Fibroblast of villous mesenchyme (primary cell): ENCODE measurements around the gene FMNL2. TPM values are rescaled to one million over a fixed set of nuclear protein-coding genes. Genes with fewer than 3 reads are reported as not detected.

ENCODE experiments used
- DNase-seq: peaks from one replicate; pipeline ENCODE4 v3.0.0-alpha.2; 2010; ENCODE audit warnings: low read depth
- H3K4me3 ChIP-seq: 2 replicates; pipeline ENCODE4 v1.5.1; 2011; ENCODE audit warnings: low read depth, mild to moderate bottlenecking, low read length
- total RNA-seq: library from RNA; depleted of rRNA; stranded (reverse); fragments of >200 nt; gene quantifications from 2 replicates; pipeline ENCODE4 v1.2.3, GENCODE V29; 2012
- TF ChIP-seq, protein P1 (sequence below): IDR thresholded peaks from 2 replicates; pipeline ENCODE4 v1.5.1; 2012; ENCODE audit warnings: low read depth, mild to moderate bottlenecking, low read length; ENCODE audit not compliant: insufficient read depth

The FMNL2 gene
- total RNA-seq = 17.3 and 20.0 TPM in 2 replicates

- peak; percentile 76 for DNase-seq
- peak within 1 kb of the TSS; percentile 83 for H3K4me3 ChIP-seq
- TF ChIP-seq, protein P1, sequence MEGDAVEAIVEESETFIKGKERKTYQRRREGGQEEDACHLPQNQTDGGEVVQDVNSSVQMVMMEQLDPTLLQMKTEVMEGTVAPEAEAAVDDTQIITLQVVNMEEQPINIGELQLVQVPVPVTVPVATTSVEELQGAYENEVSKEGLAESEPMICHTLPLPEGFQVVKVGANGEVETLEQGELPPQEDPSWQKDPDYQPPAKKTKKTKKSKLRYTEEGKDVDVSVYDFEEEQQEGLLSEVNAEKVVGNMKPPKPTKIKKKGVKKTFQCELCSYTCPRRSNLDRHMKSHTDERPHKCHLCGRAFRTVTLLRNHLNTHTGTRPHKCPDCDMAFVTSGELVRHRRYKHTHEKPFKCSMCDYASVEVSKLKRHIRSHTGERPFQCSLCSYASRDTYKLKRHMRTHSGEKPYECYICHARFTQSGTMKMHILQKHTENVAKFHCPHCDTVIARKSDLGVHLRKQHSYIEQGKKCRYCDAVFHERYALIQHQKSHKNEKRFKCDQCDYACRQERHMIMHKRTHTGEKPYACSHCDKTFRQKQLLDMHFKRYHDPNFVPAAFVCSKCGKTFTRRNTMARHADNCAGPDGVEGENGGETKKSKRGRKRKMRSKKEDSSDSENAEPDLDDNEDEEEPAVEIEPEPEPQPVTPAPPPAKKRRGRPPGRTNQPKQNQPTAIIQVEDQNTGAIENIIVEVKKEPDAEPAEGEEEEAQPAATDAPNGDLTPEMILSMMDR = peak; percentile 6
Observed at GRCh38 chr2:152335016-152335725, at the start of gene FMNL2. TSS of gene FMNL2 (plus strand) at chr2:152335174.

- TF ChIP-seq, protein P1 = no peak
- no peak overlapping the region for H3K4me3 ChIP-seq
Observed at GRCh38 chr2:152292991-152293390, 42.0 kb upstream of the FMNL2 start.

GRCh38 chr2:152297715-152298114 is 37.3 kb upstream of the FMNL2 start:
- no peak for DNase-seq
- H3K4me3 ChIP-seq = no peak overlapping the region
- TF ChIP-seq, protein P1 = no peak

More at GRCh38 chr2:152292991-152293390, 42.0 kb upstream of the FMNL2 start:
- DNase-seq = no peak

DNA sequence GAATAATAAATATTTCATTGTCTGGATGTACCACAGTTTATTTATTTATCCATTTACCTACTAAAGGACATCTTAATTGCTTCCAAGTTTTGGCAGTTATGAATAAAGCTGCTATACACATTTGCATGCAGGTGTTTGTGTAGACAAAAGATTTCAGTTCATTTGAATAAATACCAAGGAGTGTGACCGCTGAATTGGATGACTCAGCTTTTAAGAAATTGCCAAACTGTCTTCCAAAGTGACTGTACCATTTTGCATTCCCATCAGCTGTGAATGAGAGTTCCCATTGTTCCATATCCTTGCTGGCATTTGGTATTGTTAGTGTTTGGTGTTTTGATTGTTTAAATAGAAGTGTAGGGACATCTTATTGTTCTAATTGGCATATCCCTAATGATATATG is 36.2 kb upstream of the FMNL2 start:
- H3K4me3 ChIP-seq = no peak overlapping the region
- TF ChIP-seq, protein P1 = no peak
- DNase-seq = no peak

DNA sequence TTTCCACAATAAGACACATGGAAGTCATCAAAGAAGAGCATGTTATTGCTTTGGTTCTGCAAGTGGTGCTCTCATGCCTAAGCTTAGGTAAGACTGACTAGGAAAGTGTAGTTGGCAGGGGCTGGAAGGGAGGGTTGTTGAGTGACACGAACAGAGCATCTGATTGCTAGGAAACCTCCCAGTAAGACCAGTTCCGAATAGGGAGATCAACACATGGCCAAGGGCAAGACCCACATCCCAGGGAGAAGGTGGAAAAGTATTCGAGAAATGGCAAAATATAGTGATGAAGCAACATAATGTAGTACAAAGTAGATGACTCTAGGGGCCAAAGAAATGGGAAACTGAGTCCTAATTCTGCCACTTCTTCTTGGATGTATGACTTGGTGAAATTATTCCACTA is 33.8 kb upstream of the FMNL2 start:
- TF ChIP-seq, protein P1 = no peak
- H3K4me3 ChIP-seq = no peak overlapping the region
- no peak for DNase-seq

- TF ChIP-seq, protein P1 = no peak
- no peak for DNase-seq
- no peak overlapping the region for H3K4me3 ChIP-seq
Observed at GRCh38 chr2:152303951-152304350, 31.0 kb upstream of the FMNL2 start.

DNA sequence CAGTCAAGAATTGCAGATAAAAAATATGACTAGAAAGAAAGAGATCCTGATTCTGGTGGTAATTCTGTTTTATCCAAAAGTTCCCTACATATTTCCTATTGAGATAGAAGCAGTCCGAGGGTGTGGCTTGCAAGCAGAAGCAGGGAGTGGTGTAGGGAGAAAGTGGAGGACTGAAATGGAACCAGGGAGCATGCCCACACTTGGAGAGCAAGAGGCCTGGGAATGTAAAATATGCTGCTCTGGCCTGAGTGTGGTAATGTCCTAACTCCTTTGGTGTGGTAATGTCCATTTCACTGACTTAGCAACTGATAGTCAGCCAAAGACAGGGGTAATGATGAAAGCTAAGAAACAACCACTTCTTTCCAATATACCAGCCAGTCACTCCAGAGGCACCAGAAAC is 30.1 kb upstream of the FMNL2 start:
- TF ChIP-seq, protein P1 = no peak
- no peak overlapping the region for H3K4me3 ChIP-seq
- peak; percentile 67 for DNase-seq
